ENCODE measurements around the gene ATP8B4. TPM values are rescaled to one million over a fixed set of nuclear protein-coding genes. Genes with fewer than 3 reads are reported as not detected.

Gene ATP8B4
- total RNA-seq, 2 experiments from 2014 or later, result 0.31 TPM; not detected in 1

DNA sequence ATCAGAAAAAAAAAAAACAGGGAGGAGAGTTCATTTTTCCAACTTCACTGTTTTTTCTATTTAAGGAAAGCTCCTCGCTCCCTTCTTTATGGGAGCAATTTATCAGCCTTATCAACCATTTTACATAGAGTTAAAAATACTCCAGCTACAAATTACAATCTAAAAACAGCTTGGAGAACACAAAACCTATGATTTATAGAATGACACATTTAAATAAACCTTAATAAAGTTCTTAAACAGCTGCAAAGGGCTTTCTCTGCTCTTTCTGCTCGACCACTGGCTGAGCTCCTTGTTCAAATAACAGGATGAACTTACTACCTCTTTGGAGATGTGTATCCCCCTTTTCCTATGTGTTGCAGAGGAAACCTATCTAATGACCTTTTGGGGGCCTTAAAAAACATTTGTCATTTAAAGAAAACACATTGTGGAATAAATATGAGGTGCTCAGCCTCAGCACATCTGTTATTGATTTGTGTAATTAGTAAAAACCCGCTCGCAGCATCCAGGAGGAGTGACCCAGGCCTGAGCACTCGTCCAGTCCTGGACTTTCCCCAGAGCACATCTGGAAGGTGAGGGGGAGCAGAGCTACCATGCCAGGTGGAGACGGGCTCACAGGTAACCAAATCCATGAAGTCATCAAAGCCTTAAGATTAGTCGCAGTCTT is 231.2 kb downstream of the ATP8B4 start:
- no peaks in the 10 kb centered on the region for H3K9me3 ChIP-seq (ENCODE audit: control insufficient read depth in 1 of 2, insufficient read depth in 1 of 2, low read length in 2 of 2)
- TF ChIP-seq, protein P1, sequence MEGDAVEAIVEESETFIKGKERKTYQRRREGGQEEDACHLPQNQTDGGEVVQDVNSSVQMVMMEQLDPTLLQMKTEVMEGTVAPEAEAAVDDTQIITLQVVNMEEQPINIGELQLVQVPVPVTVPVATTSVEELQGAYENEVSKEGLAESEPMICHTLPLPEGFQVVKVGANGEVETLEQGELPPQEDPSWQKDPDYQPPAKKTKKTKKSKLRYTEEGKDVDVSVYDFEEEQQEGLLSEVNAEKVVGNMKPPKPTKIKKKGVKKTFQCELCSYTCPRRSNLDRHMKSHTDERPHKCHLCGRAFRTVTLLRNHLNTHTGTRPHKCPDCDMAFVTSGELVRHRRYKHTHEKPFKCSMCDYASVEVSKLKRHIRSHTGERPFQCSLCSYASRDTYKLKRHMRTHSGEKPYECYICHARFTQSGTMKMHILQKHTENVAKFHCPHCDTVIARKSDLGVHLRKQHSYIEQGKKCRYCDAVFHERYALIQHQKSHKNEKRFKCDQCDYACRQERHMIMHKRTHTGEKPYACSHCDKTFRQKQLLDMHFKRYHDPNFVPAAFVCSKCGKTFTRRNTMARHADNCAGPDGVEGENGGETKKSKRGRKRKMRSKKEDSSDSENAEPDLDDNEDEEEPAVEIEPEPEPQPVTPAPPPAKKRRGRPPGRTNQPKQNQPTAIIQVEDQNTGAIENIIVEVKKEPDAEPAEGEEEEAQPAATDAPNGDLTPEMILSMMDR (IDR thresholded peaks at IDR 0.05), result no peak
- H3K27me3 Mint-ChIP-seq, result no peaks in the 10 kb centered on the region
- no peak overlapping the region for H3K27ac ChIP-seq (ENCODE audit: low read depth in 1 of 2, low read length in 2 of 2)
- H3K4me3 ChIP-seq (ENCODE audit: low read length), result no peak overlapping the region
- H3K4me1 Mint-ChIP-seq (ENCODE audit: low read depth), result no peaks in the 10 kb centered on the region
- H3K27me3 ChIP-seq (ENCODE audit: control insufficient read depth in 1 of 2, insufficient read depth in 2 of 2, low read length in 2 of 2), result no peaks in the 10 kb centered on the region
- H3K4me3 Mint-ChIP-seq, result no peak overlapping the region
- H3K4me1 ChIP-seq (ENCODE audit: insufficient read depth, low read length), result no peaks in the 10 kb centered on the region
- ChIA-PET CTCF (no interaction called here), POLR2A (no interaction called here)
- no peaks in the 10 kb centered on the region for H3K36me3 ChIP-seq (ENCODE audit: insufficient read depth, low read length)
- intact Hi-C loops (cut with DNase I, micrococcal nuclease), result no loop called here
- H3K27ac Mint-ChIP-seq, result no peak overlapping the region
- ATAC-seq (ENCODE audit: poor library complexity), result no peak
- H3K9me3 Mint-ChIP-seq, result no peaks in the 10 kb centered on the region
- no peaks in the 10 kb centered on the region for H3K36me3 Mint-ChIP-seq (ENCODE audit: low read depth)
- DNase-seq, result no peak

DNA sequence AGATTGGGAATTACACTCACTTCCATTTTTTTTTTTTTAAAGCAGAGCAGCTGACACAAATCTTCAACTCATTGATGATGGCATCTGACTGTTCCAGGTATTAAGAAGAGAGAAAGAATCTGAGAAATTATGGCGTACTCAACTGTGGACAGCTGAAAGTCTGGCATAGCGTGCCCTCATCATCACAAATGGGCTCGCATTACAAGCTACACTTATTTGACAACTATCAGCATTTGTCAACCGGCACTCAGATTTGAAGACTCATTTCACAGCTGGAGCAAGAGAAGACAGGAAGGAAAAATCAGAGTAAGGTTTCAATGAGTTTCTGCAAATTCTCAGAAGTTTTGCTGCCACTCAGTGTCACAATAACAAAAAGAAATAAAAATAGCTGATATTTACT is 235.9 kb downstream of the ATP8B4 start:
- Histone ChIP-seq H3K27ac (ENCODE audit: low read depth in 1 of 2, low read length in 2 of 2) (no peak overlapping the region), H3K4me1 (ENCODE audit: insufficient read depth, low read length) (no peaks in the 10 kb centered on the region), H3K9me3 (ENCODE audit: control insufficient read depth in 1 of 2, insufficient read depth in 1 of 2, low read length in 2 of 2) (no peaks in the 10 kb centered on the region), H3K36me3 (ENCODE audit: insufficient read depth, low read length) (no peaks in the 10 kb centered on the region), H3K27me3 (ENCODE audit: control insufficient read depth in 1 of 2, insufficient read depth in 2 of 2, low read length in 2 of 2) (no peaks in the 10 kb centered on the region), H3K4me3 (ENCODE audit: low read length) (no peak overlapping the region)
- TF ChIP-seq, protein P1 (IDR thresholded peaks at IDR 0.05), result no peak
- Mint-ChIP-seq H3K27ac (no peak overlapping the region), H3K4me1 (ENCODE audit: low read depth) (no peaks in the 10 kb centered on the region), H3K27me3 (no peaks in the 10 kb centered on the region), H3K9me3 (no peaks in the 10 kb centered on the region), H3K4me3 (no peak overlapping the region), H3K36me3 (ENCODE audit: low read depth) (no peaks in the 10 kb centered on the region)
- POLR2A ChIA-PET, result no interaction called here
- ATAC-seq (ENCODE audit: poor library complexity) (no peak), DNase-seq (no peak)
- CTCF ChIA-PET, result no interaction called here
- intact Hi-C loops (cut with DNase I, micrococcal nuclease), result no loop called here

DNA sequence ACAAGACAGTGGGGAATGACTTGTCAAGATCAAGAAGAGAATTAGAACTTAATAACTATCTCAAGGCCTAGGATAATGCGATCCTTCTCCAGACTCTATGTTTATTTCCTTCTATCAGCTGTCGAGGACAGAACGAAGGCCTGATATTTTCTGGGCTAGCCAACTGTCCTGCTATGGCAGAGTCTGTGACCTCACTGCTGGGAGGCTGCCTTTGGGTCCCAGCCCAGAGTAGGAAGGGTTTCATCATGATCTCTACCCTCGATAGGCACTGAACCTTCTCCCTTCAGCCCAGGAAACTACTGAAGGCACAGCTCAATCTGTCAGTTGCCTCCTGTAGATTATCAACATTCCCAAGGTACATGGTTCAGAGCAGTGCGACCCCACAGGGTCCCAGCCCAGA is 237.2 kb downstream of the ATP8B4 start:
- H3K27ac Mint-ChIP-seq, result no peak overlapping the region
- H3K9me3 Mint-ChIP-seq, result no peaks in the 10 kb centered on the region
- no peak overlapping the region for H3K4me3 Mint-ChIP-seq
- intact Hi-C loops (cut with DNase I, micrococcal nuclease), result no loop called here
- ChIA-PET CTCF (no interaction called here), POLR2A (no interaction called here)
- no peaks in the 10 kb centered on the region for H3K4me1 Mint-ChIP-seq (ENCODE audit: low read depth)
- DNase-seq, result no peak
- Histone ChIP-seq H3K27me3 (ENCODE audit: control insufficient read depth in 1 of 2, insufficient read depth in 2 of 2, low read length in 2 of 2) (no peaks in the 10 kb centered on the region), H3K27ac (ENCODE audit: low read depth in 1 of 2, low read length in 2 of 2) (no peak overlapping the region), H3K4me1 (ENCODE audit: insufficient read depth, low read length) (no peaks in the 10 kb centered on the region), H3K4me3 (ENCODE audit: low read length) (no peak overlapping the region), H3K9me3 (ENCODE audit: control insufficient read depth in 1 of 2, insufficient read depth in 1 of 2, low read length in 2 of 2) (no peaks in the 10 kb centered on the region), H3K36me3 (ENCODE audit: insufficient read depth, low read length) (no peaks in the 10 kb centered on the region)
- H3K27me3 Mint-ChIP-seq, result no peaks in the 10 kb centered on the region
- ATAC-seq (ENCODE audit: poor library complexity), result no peak
- TF ChIP-seq, protein P1 (IDR thresholded peaks at IDR 0.05), result no peak
- no peaks in the 10 kb centered on the region for H3K36me3 Mint-ChIP-seq (ENCODE audit: low read depth)

Measured in CD4-positive, alpha-beta T cell (primary cell).